GM21381 (cell line): Measurements from ENCODE around the gene SIRPB2.

ENCODE experiments used
- ATAC-seq: cut with Tn5 transposase; IDR thresholded peaks from one replicate; pipeline ENCODE4 v1.9.1; 2021; ENCODE audit warnings: mild to moderate bottlenecking, moderate library complexity; ENCODE audit not compliant: unreplicated experiment

The SIRPB2 gene

DNA sequence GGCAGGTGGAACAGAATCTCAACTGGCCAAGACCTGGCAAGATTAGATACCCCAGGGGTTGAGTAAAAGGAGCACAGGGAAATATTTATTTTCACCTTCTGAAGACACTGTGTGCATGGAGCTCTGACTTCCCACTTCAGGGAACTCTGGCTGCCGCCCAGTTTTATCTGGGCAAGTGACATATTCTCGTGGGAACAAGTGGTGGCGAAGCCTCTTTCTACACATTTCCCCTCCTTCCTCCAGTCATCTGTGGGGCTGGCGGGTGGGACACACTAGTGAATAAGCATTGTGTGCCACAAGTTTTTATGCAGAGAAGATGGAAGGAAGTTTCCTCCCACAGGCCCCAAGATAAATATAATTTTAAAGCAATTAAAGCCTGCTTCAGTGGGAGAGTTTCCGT lies 48.1 kb downstream of the SIRPB2 start:
- no peak for ATAC-seq

DNA sequence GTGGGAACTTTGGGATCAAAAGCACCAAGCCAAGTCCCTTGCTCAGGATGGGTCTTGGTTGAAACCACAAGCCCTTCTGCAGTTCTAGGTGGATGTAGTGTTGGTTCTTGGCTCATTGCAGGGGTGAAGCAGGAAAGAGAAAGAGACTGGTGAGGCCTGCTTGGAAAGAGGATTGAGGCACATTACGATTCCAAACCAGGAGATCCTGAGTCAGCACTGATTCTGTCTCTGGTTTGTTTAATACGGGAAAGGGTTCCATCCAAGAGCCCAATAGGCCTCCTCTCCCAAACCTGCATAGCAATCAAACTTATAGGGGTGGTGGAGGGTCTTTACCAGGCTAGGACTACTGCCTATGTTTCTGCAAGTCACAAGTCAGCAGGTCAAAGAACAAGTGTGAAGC lies 48.9 kb downstream of the SIRPB2 start:
- ATAC-seq: no peak

DNA sequence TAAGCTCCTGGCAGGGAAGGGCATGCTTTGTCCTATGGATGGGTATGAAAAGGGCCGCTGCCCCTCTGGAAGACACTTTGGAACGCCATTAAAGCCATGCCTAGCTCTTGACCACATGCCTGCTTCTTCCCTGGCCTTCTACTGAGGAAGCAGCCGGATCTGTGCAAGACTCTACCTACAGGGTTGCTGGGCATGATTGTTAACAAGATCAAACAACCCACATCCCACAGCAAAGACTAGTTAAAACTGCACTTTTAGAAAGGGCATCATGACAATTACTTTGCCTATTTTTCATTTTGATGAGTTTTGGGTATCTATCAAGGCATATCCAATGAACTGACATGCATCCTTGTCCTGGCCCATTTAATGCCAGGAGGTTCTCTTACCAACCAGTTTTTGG lies 50.1 kb downstream of the SIRPB2 start:
- ATAC-seq: no peak

DNA sequence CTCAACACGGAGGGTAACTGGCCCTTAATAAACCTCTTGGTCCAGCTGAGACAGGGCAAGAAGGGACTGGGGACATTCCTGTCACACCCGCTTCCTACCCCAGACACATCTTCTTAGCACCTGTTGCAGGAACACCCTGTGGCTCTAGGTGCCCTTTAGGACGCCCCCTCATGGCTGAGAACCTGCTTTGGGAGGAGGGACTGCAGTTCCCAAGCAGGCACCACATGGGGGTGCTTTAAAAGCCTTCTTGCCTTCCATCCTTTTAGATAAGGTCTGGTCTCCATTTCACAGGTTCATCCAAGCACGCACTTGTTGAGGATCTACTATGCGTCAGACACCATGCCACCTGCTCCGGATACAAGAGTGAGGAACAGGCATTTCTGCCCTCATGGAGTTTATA lies 51.2 kb downstream of the SIRPB2 start:
- no peak for ATAC-seq

DNA sequence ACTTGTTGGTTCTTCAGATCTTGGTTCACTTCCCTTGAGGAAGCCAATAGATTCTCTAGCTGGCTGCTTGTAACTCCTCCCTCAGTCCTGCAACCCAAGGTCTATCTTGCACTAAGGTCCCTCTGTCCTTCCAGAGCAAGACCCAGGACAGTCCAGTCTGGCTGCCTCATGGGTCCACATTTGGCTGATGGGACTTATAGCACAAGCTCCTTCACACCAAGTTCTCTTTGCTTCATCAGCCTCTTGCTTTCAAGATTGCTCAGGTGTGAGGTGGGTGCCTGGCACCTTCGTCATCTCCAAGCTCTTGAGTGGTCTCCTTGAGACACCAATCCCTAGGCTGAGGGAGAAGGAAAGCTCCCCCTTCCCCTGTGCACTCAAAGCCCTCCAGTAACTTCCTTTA lies 52.9 kb downstream of the SIRPB2 start:
- ATAC-seq: no peak

DNA sequence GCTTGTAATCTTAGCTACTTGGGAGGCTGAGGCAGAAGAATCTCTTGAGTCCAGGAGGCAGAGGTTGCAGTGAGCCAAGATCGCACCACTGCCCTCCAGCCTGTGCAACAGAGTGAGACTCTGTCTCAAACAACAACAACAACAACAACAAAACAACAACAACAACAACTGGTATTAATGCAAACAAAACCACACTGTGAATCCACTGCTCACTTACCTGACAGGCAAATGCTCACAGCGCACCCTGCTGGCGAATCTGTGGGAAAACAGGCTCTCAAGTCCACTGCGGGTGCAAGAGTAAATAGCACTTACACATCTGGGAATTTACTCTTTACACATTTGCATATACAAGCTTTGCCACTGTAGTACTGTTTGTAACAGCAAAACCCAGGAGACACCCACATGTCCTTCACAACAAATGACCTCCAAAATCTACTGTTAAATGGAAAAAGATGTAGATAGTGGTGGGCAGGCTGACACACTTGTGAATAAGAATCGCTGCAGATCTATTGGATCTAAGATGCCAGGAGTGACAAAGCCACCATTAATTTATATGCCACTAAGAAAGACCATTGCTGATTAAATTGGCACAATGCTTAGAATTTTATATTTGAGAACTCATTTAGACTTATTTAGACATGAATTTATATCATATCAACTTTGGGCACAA lies 53.9 kb downstream of the SIRPB2 start:
- ATAC-seq: no peak

DNA sequence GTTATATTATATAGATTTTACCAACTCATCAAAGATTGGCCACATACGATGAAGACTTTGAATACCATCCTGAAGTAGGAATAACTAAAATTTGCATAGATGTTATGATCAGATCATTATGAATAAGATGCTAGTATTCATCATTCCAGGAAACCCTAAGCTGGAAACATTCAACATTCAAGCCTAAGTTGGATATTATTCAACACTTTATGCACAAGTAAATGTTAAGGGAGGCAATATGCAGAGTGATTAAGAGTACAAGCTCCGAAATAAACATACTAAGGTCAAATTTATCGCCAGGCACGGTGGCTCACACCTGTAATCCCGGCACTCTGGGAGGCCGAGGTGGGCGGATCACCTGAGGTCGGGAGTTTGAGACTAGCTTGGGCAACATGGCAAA lies 55.0 kb downstream of the SIRPB2 start:
- no peak for ATAC-seq

DNA sequence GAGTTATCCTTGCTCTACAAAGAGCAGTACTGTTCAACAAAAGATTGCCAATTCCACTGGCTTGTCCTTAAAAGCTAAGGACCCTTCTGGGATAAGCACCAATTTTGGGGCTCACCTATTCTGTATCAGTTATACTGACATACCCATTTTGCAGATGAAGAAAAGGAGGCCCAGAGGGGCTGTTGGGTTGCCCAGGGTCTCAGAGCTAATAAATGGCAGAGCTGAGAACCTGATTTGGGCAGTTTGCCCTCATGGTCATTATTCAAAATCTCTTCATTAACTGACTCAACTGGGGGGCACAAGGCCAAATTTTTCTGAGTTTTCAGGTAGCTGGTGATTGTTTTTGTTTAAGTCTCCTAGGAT lies 55.9 kb downstream of the SIRPB2 start:
- no peak for ATAC-seq

DNA sequence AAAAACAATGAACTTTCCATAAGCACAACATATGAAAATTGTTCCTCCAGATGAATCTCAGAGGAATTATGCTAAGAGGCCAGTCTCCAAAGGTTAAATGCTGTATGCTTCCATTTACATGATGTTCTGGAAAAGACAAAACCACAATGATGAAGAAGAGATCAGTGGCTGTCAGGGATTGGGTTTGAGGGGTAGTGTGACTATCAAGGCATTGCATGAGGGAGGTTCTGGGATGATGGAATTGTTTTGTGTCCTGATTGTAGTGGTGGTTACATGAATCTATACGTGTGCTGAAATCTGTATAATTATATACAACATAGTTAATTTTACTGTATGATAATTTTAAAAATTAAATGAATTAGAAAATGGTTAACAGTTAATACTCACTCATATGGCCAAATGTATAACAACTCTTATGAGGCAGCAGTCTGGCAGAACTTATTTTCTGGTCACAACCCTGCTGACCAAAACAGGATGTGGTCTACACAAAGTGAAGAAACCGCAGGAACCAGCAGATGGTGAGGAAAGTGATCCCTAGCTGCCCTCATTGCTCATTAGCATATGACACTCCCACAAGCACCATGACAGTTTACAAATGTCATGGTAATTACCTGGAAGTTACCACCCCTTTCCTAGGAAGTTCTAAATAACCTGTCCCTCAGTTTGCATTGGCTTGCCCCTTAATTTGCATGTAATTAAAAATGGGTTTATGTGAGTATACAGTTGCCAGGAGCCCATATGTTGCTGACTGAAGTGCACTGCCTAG lies 56.5 kb downstream of the SIRPB2 start:
- peak; percentile 87 for ATAC-seq

DNA sequence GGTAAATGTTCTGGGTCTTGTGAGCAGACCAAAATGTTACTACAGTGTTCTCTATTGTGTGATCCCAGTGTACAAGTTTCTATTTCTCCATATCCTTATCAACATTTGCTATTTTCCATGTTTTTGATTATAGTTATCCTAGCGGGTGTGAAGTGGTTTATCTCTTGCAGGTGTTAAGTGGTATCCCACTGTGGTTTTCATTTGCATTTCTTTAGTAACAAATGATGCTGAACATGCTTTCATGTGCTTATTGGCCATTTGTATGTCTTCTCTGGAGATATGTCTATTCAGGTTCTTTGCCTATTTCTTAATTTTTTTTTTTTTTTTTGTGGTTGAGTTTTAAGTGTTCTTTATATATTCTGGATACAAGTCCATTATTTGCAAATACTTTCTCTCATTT lies 60.1 kb downstream of the SIRPB2 start:
- ATAC-seq: no peak

DNA sequence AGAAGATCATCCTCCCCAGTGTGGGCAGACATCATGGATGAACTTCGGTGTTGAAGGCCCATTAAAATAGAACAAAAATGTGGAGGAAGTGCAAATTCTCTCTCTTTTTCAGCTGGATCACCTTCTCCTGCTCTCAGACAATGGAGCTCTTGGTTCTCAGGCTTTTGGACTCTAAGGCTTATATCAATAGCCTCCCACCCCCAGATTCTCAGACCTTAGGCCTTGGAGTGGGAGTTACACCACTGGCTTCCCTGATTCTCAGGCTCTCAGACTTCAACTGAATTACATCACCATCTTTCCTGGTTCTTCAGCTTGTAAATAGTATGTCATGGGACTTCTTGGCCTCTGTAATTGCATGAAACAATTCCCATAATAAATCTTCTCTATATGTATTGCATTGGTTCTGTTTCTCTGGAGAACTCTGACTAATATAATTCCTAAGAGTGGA lies 61.2 kb downstream of the SIRPB2 start:
- no peak for ATAC-seq

DNA sequence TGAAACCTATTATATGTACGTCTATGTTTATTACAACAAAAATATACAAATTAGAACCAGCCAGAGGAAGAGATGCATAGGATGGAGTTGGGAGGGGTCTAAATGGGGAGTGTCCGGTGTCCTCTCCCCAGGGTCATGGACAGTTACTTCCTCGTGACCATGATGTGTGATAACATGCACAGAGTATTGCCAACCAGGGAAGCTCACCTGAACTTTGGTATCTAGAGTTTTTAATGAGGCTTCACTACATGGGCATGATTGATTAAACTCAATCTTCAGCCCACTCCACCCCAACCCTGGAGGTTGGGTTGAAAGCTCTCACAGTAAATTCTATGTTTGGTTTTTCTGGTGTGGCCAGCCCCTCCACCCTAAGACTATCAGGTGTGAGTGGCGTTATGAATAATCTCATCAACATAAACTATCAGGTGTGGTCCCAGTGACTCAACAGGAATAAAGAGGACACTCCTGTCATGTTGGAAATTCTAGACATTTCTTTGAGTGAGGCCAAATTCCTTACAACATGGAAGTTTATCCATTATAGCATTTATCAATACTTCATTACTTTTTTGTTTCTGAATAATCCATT lies 62.0 kb downstream of the SIRPB2 start:
- ATAC-seq: no peak

DNA sequence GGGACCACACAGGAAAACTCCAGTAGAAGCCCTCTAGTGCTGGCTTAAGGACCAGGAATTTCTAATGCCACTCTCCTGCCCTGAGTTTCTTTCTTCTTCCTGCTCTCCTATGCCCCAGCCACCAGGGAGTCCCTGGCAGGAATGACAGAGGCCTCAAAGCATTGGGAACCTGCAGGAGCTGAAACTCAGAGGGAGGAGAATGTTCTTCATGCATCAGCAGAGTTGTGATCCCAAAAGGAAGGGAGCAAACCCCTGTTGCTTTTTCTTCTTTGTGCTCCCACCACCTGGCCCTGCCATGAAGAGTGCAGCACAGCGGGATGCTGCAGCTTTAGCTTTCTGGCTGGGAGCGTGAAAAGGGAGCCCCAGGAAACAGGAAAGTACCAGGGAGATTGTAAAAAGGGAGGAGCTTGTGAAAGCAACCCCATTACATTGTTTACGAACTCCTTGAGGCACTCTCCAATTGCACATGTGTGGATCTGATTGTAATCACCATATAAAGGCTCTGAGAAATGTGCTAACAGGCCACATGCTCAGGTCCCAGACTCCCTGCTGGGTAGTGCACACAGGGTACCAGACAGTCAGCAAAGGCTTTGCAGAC lies 63.7 kb downstream of the SIRPB2 start:
- ATAC-seq: no peak

DNA sequence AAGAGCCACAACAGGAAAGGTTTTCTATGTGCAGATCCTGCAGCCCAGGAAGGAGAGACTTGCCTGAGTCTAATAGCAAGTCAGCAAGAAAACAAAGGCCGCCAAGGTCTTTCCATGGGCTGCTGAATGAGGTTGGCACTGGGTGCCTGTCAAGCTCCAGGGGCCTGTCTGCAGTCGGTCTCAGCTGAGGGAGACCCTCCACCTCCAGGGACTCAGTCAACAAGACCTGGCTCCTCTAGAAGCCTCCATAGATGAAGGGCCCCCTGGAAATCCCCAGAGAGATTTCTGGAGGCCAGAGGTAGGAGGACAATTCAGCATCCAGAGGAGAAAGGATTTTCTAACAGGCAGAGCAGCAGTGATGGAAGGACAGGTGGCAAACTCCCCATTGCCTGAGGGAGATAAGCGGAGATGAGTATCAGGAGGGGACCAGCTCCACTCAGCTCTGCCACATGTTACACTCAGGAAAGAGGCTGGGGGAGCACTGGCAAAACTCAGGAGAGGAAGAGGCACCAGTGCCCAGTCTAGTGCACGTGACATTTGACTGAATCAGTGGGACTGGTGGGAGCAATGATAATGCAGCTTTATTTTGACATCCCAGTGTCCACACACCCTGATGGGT lies 64.9 kb downstream of the SIRPB2 start:
- ATAC-seq: no peak
